NT2/D1 (cell line): ENCODE measurements around the gene FSD1L.

Experiments used
- SUZ12 ChIP-seq: IDR thresholded peaks from 2 replicates; pipeline ENCODE4 v1.6.1; 2011; ENCODE audit not compliant: insufficient read length, insufficient read depth; ENCODE audit errors: extremely low read depth
- YY1 ChIP-seq: IDR thresholded peaks from 2 replicates; pipeline ENCODE4 v1.6.1; 2011; ENCODE audit not compliant: insufficient read length, insufficient read depth
- ZNF274 ChIP-seq: IDR thresholded peaks from 2 replicates; pipeline ENCODE4 v1.6.1; 2011; ENCODE audit warnings: mild to moderate bottlenecking, low read depth, low read length

GRCh38 chr9:105468875-105469274 is 21.0 kb downstream of the FSD1L start:
- no peak for TF ChIP-seq YY1
- no peak for TF ChIP-seq SUZ12
- TF ChIP-seq ZNF274: no peak
